Hindlimb muscle (tissue), 1 donor: ENCODE data around the gene SUSD5. TPM values are rescaled to one million over a fixed set of nuclear protein-coding genes. Genes with fewer than 3 reads are reported as not detected.
A peak's percentile ranks its signal among the peaks of the same experiment; 100 is the strongest.
"Not testable (repeated sequence)": the region's sequence is repeated elsewhere in the genome, so short reads cannot be mapped to it uniquely, and the experiment has no call there.

ENCODE experiments used
- DNase-seq: peaks from one replicate; pipeline ENCODE4 v3.0.0-alpha.2; 2013
- polyA plus RNA-seq: library from polyadenylated mRNA; unstranded; fragments of 120-200 nt; gene quantifications from one replicate; pipeline ENCODE4 v1.2.1, GENCODE V29; 2013; ENCODE audit not compliant: insufficient read length

SUSD5 gene
- polyA plus RNA-seq, 1 donor, result 1.2 TPM

GRCh38 chr3:33146791-33147445, 71.7 kb downstream of the SUSD5 start:
- peak; percentile 55 for DNase-seq

- no peak for DNase-seq
Observed at GRCh38 chr3:33145901-33146580, 72.6 kb downstream of the SUSD5 start.

- DNase-seq, result no peak
Observed at GRCh38 chr3:33145221-33145900, 73.2 kb downstream of the SUSD5 start.

GRCh38 chr3:33144433-33144832, 74.2 kb downstream of the SUSD5 start:
- no peak for DNase-seq

- DNase-seq, result no peak
Observed at GRCh38 chr3:33141006-33141405, 77.6 kb downstream of the SUSD5 start.

GRCh38 chr3:33139996-33140395, 78.6 kb downstream of the SUSD5 start:
- no peak for DNase-seq

- not testable (repeated sequence) for DNase-seq
Observed at GRCh38 chr3:33139006-33139623, 79.5 kb downstream of the SUSD5 start.

GRCh38 chr3:33137691-33138090, 80.9 kb downstream of the SUSD5 start:
- no peak for DNase-seq

- DNase-seq, result no peak
Observed at GRCh38 chr3:33134026-33134625, 84.5 kb downstream of the SUSD5 start.

GRCh38 chr3:33132019-33132360, 86.6 kb downstream of the SUSD5 start:
- no peak for DNase-seq

- DNase-seq, result peak; percentile 36
Observed at GRCh38 chr3:33131331-33132018, 87.1 kb downstream of the SUSD5 start.

- no peak for DNase-seq
Observed at GRCh38 chr3:33130144-33130543, 88.5 kb downstream of the SUSD5 start.

- DNase-seq, result no peak
Observed at GRCh38 chr3:33128706-33129105, 89.9 kb downstream of the SUSD5 start.

GRCh38 chr3:33125840-33126239, 92.8 kb downstream of the SUSD5 start:
- no peak for DNase-seq

GRCh38 chr3:33124638-33125037, 94.0 kb downstream of the SUSD5 start:
- no peak for DNase-seq

- DNase-seq, result no peak
Observed at GRCh38 chr3:33122991-33123390, 95.6 kb downstream of the SUSD5 start.

- no peak for DNase-seq
Observed at GRCh38 chr3:33119891-33120290, 98.7 kb downstream of the SUSD5 start.

- no peak for DNase-seq
Observed at GRCh38 chr3:33117461-33117860, 101.1 kb downstream of the SUSD5 start.

GRCh38 chr3:33115024-33115768, 103.4 kb downstream of the SUSD5 start:
- peak; percentile 71 for DNase-seq

- DNase-seq, result no peak
Observed at GRCh38 chr3:33114622-33115023, 104.0 kb downstream of the SUSD5 start.

GRCh38 chr3:33113772-33114621, 104.6 kb downstream of the SUSD5 start, which contains the start of gene CRTAP:
Gene CRTAP (plus strand): TSS chr3:33114014. CDS start chr3:33114078, 64 bp downstream.
- peak; percentile 91 for DNase-seq
